H9 (cell line): Measurements from ENCODE around the gene AP3B2. TPM values are rescaled to one million over a fixed set of nuclear protein-coding genes. Genes with fewer than 3 reads are reported as not detected.

Experiments used
- DNase-seq: peaks from one replicate; pipeline ENCODE4 v3.0.0-alpha.2; 2017
- H2AFZ ChIP-seq: one replicate; pipeline ENCODE4 v1.6.1; 2013; ENCODE audit warnings: mild to moderate bottlenecking, low read length, control low read depth, moderate library complexity
- H2AK5ac ChIP-seq: 2 replicates; pipeline ENCODE4 v1.6.1; 2013; ENCODE audit warnings: low read length, control low read depth, mixed read lengths; ENCODE audit not compliant: insufficient read length
- H2BK120ac ChIP-seq: one replicate; pipeline ENCODE4 v1.6.1; 2013; ENCODE audit warnings: low read depth, mild to moderate bottlenecking, low read length, control low read depth, inconsistent platforms; ENCODE audit not compliant: poor library complexity, severe bottlenecking
- H2BK12ac ChIP-seq: 2 replicates; pipeline ENCODE4 v1.6.1; 2013; ENCODE audit warnings: low read length, control low read depth, mixed read lengths, low read depth; ENCODE audit not compliant: insufficient read length
- H2BK15ac ChIP-seq: 2 replicates; pipeline ENCODE4 v1.6.1; 2013; ENCODE audit warnings: low read depth, low read length, control low read depth
- H2BK20ac ChIP-seq: one replicate; pipeline ENCODE4 v1.6.1; 2013; ENCODE audit warnings: low read depth, mild to moderate bottlenecking, low read length, control low read depth, inconsistent platforms; ENCODE audit not compliant: poor library complexity, severe bottlenecking
- H2BK5ac ChIP-seq: 2 replicates; pipeline ENCODE4 v1.6.1; 2013; ENCODE audit warnings: low read length, control low read depth, mixed read lengths; ENCODE audit not compliant: insufficient read length
- H3K14ac ChIP-seq: 2 replicates; pipeline ENCODE4 v1.6.1; 2013; ENCODE audit warnings: low read length, control low read depth; ENCODE audit not compliant: insufficient read depth
- H3K18ac ChIP-seq: 2 replicates; pipeline ENCODE4 v1.6.1; 2013; ENCODE audit warnings: low read depth, mild to moderate bottlenecking, mixed read lengths, low read length, control low read depth; ENCODE audit not compliant: insufficient read length
- H3K23ac ChIP-seq: 2 replicates; pipeline ENCODE4 v1.6.1; 2013; ENCODE audit warnings: low read length, control low read depth, mixed read lengths, low read depth; ENCODE audit not compliant: insufficient read length
- H3K23me2 ChIP-seq: 2 replicates; pipeline ENCODE4 v1.6.1; 2013; ENCODE audit warnings: low read depth, mild to moderate bottlenecking, mixed read lengths, low read length, control low read depth; ENCODE audit not compliant: insufficient read length, poor library complexity, severe bottlenecking
- H3K27ac ChIP-seq: 2 replicates; pipeline ENCODE4 v1.5.1; 2013; ENCODE audit warnings: low read length, control low read depth, mixed read lengths, low read depth; ENCODE audit not compliant: insufficient read length
- H3K27me3 ChIP-seq: 2 replicates; pipeline ENCODE4 v1.6.1; 2013; ENCODE audit warnings: low read length, control low read depth, inconsistent platforms; ENCODE audit not compliant: insufficient read depth
- H3K4ac ChIP-seq: 2 replicates; pipeline ENCODE4 v1.6.1; 2013; ENCODE audit warnings: low read depth, mild to moderate bottlenecking, control low read depth, inconsistent platforms, low read length, moderate library complexity
- H3K4me1 ChIP-seq: 2 replicates; pipeline ENCODE4 v1.6.1; 2013; ENCODE audit warnings: low read length, control low read depth, inconsistent platforms; ENCODE audit not compliant: insufficient read depth
- H3K4me2 ChIP-seq: 2 replicates; pipeline ENCODE4 v1.6.1; 2013; ENCODE audit warnings: low read length, control low read depth, mixed read lengths; ENCODE audit not compliant: insufficient read length, insufficient read depth
- H3K56ac ChIP-seq: 2 replicates; pipeline ENCODE4 v1.6.1; 2013; ENCODE audit warnings: low read depth, mild to moderate bottlenecking, mixed read lengths, low read length, control low read depth; ENCODE audit not compliant: insufficient read length
- H3K79me1 ChIP-seq: 2 replicates; pipeline ENCODE4 v1.6.1; 2013; ENCODE audit warnings: low read depth, mild to moderate bottlenecking, moderate library complexity, low read length, control low read depth, inconsistent platforms; ENCODE audit not compliant: insufficient read depth, poor library complexity, severe bottlenecking
- H3K79me2 ChIP-seq: 2 replicates; pipeline ENCODE4 v1.6.1; 2013; ENCODE audit warnings: low read length, control low read depth, inconsistent platforms; ENCODE audit not compliant: insufficient read depth
- H3K9ac ChIP-seq: 2 replicates; pipeline ENCODE4 v1.6.1; 2013; ENCODE audit warnings: low read length, control low read depth, mixed read lengths; ENCODE audit not compliant: insufficient read length; ENCODE audit errors: extremely low read depth
- H3K9me3 ChIP-seq: one replicate; pipeline ENCODE4 v1.6.1; 2013; ENCODE audit warnings: low read depth, low read length, inconsistent platforms; ENCODE audit not compliant: control insufficient read depth
- H3T11ph ChIP-seq: one replicate; pipeline ENCODE4 v1.6.1; 2013; ENCODE audit warnings: mild to moderate bottlenecking, low read length, control low read depth, inconsistent platforms
- H4K20me1 ChIP-seq: one replicate; pipeline ENCODE4 v1.6.1; 2013; ENCODE audit not compliant: control insufficient read depth, insufficient read length, insufficient read depth
- H4K5ac ChIP-seq: 2 replicates; pipeline ENCODE4 v1.6.1; 2013; ENCODE audit warnings: low read depth, mild to moderate bottlenecking, mixed read lengths, low read length, control low read depth; ENCODE audit not compliant: insufficient read length
- H4K8ac ChIP-seq: replicated peaks from 2 replicates; pipeline ENCODE4 v1.6.1; 2013; ENCODE audit warnings: low read length, control low read depth, mixed read lengths, low read depth; ENCODE audit not compliant: insufficient read length
- H4K91ac ChIP-seq: 2 replicates; pipeline ENCODE4 v1.6.1; 2013; ENCODE audit warnings: low read depth, mild to moderate bottlenecking, moderate library complexity, mixed read lengths, low read length, control low read depth; ENCODE audit not compliant: insufficient read length
- H3K27ac Mint-ChIP-seq, 3 experiments: 2 replicates in 2 of 3; 3 replicates in 1 of 3; pipeline ENCODE4 v1.8.0; 2020 to 2021; ENCODE audit warnings: mixed read lengths in 3 of 3, mild to moderate bottlenecking in 1 of 3, moderate library complexity in 1 of 3
- H3K27me3 Mint-ChIP-seq: 2 replicates; pipeline ENCODE4 v1.8.0; 2021; ENCODE audit warnings: low read depth, mild to moderate bottlenecking, moderate library complexity, mixed read lengths
- H3K36me3 Mint-ChIP-seq, 3 experiments: 2 replicates in 2 of 3; 3 replicates in 1 of 3; pipeline ENCODE4 v1.8.0; 2020 to 2021; ENCODE audit warnings: low read depth in 3 of 3, mixed read lengths in 3 of 3; ENCODE audit not compliant: insufficient read depth in 1 of 3
- H3K4me1 Mint-ChIP-seq, 2 experiments: 2 replicates each; pipeline ENCODE4 v1.8.0; 2020; ENCODE audit warnings: mixed read lengths in 2 of 2
- H3K4me3 Mint-ChIP-seq, 2 experiments: 2 replicates in 1 of 2; 3 replicates in 1 of 2; pipeline ENCODE4 v1.8.0; 2020 to 2021; ENCODE audit warnings: mild to moderate bottlenecking in 2 of 2, mixed read lengths in 2 of 2, moderate library complexity in 1 of 2
- H3K9me3 Mint-ChIP-seq, 2 experiments: 2 replicates in 1 of 2; 3 replicates in 1 of 2; pipeline ENCODE4 v1.8.0; 2020; ENCODE audit warnings: mild to moderate bottlenecking in 2 of 2, mixed read lengths in 2 of 2, moderate library complexity in 1 of 2
- CTCF ChIP-seq: fragments of 200-600 bp; sonication (generic); conservative IDR thresholded peaks from 3 replicates; pipeline ENCODE4 v1.8.0; 2021; ENCODE audit warnings: antibody characterized with exemption, mild to moderate bottlenecking
- WGBS: extraction: QIAGEN DNeasy Blood & Tissue Kit; methylation state at CpG from one replicate; pipeline ENCODE4 v1.1.7; 2013; ENCODE audit warnings: missing lambda C conversion rate, low lambda C conversion rate, mixed read lengths; ENCODE audit not compliant: insufficient read length; ENCODE audit errors: extremely low coverage; 5-methylcytosine and 5-hydroxymethylcytosine counted together
- total RNA-seq: library from RNA; stranded (reverse); gene quantifications from 2 replicates; pipeline ENCODE4 v1.2.1, GENCODE V29; 2021

AP3B2 gene
- total RNA-seq, 1 experiment from 2014 or later: 10.6 TPM

GRCh38 chr15:82643992-82644391 lies 65.7 kb downstream of the AP3B2 start:
- Mint-ChIP-seq H3K36me3 (peaks cover 0 to 2% (median 0%) of the 10 kb centered on the region in 3 experiments; a peak in 2 of 7 replicates), H3K27ac (no peak overlapping the region), H3K4me1 (peaks cover 16 to 21% of the 10 kb centered on the region in 2 experiments), H3K27me3 (peaks cover 88% of the 10 kb centered on the region), H3K4me3 (no peak overlapping the region; a peak in 1 of 5 replicates), H3K9me3 (peaks cover 0 to 4% of the 10 kb centered on the region in 2 experiments; a peak in 2 of 5 replicates)
- Histone ChIP-seq H2BK5ac (no peak overlapping the region), H4K8ac (no peak overlapping the region), H2AFZ (no peak overlapping the region), H3K56ac (no peak overlapping the region), H3K27ac (no peak overlapping the region), H2BK20ac (no peak overlapping the region), H3K79me1 (no peaks in the 10 kb centered on the region), H3K27me3 (peaks cover 19% of the 10 kb centered on the region; the same call in 1 of the 2 replicates), H2AK5ac (no peak overlapping the region), H4K5ac (no peak overlapping the region), H3K9me3 (no peaks in the 10 kb centered on the region), H4K91ac (no peak overlapping the region), H3K4me1 (no peaks in the 10 kb centered on the region), H2BK12ac (no peak overlapping the region), H3K79me2 (no peaks in the 10 kb centered on the region), H3K18ac (no peak overlapping the region), H3K23me2 (peaks cover 2% of the 10 kb centered on the region), H2BK15ac (no peak overlapping the region), H3K4me2 (no peak overlapping the region), H3K4ac (no peak overlapping the region), H2BK120ac (no peak overlapping the region), H3K23ac (no peak overlapping the region), H3T11ph (no peak overlapping the region), H4K20me1 (no peaks in the 10 kb centered on the region), H3K9ac (no peak overlapping the region), H3K14ac (no peak overlapping the region)
- WGBS: no CpG with 5 or more reads among the region's 3 CpGs
- TF ChIP-seq CTCF: no peak
- no peak for DNase-seq
